Measurements from ENCODE around the gene SAMD1. TPM values are rescaled to one million over a fixed set of nuclear protein-coding genes. Genes with fewer than 3 reads are reported as not detected.
A peak's percentile ranks its signal among the peaks of the same experiment; 100 is the strongest.

SAMD1 gene
- total RNA-seq: 44.9 TPM
- polyA plus RNA-seq: 43.6 TPM
- long read RNA-seq, donor 1, partial matches to known transcripts: 0 of 1 reads
- long read RNA-seq, donor 1, other reads (novel, unspliced or antisense): 0 of 1 reads
- long read RNA-seq, donor 2, transcript SAMD1-202 (5 exons, 2,164 nt): major isoform, 85 of 99 reads
- long read RNA-seq, donor 2, partial matches to known transcripts: 5 of 99 reads
- long read RNA-seq, donor 2, other reads (novel, unspliced or antisense): 9 of 99 reads
- long read RNA-seq, donor 3, transcript SAMD1-202 (5 exons, 2,164 nt): major isoform, 18 of 25 reads
- long read RNA-seq, donor 3, partial matches to known transcripts: 7 of 25 reads
- long read RNA-seq, donor 3, other reads (novel, unspliced or antisense): 0 of 25 reads
- long read RNA-seq, donor 4, transcript SAMD1-202 (5 exons, 2,164 nt): major isoform, 18 of 18 reads
- long read RNA-seq, donor 4, partial matches to known transcripts: 0 of 18 reads
- long read RNA-seq, donor 4, other reads (novel, unspliced or antisense): 0 of 18 reads
- long read RNA-seq, donor 5, transcript SAMD1-202 (5 exons, 2,164 nt): major isoform, 20 of 27 reads
- long read RNA-seq, donor 5, partial matches to known transcripts: 7 of 27 reads
- long read RNA-seq, donor 5, other reads (novel, unspliced or antisense): 0 of 27 reads
- long read RNA-seq, donor 6, transcript SAMD1-202 (5 exons, 2,164 nt): major isoform, 36 of 45 reads
- long read RNA-seq, donor 6, partial matches to known transcripts: 0 of 45 reads
- long read RNA-seq, donor 6, other reads (novel, unspliced or antisense): 9 of 45 reads
- long read RNA-seq, donor 7, transcript SAMD1-202 (5 exons, 2,164 nt): major isoform, 8 of 9 reads
- long read RNA-seq, donor 7, partial matches to known transcripts: 0 of 9 reads
- long read RNA-seq, donor 7, other reads (novel, unspliced or antisense): 0 of 9 reads
- long read RNA-seq, donor 8, transcript SAMD1-202 (5 exons, 2,164 nt): major isoform, 7 of 8 reads
- long read RNA-seq, donor 8, partial matches to known transcripts: 0 of 8 reads
- long read RNA-seq, donor 8, other reads (novel, unspliced or antisense): 0 of 8 reads
- long read RNA-seq, donor 9, transcript SAMD1-202 (5 exons, 2,164 nt): major isoform, 15 of 15 reads
- long read RNA-seq, donor 9, partial matches to known transcripts: 0 of 15 reads
- long read RNA-seq, donor 9, other reads (novel, unspliced or antisense): 0 of 15 reads
- long read RNA-seq, donor 10, transcript SAMD1-202 (5 exons, 2,164 nt): major isoform, 10 of 18 reads
- long read RNA-seq, donor 10, partial matches to known transcripts: 8 of 18 reads
- long read RNA-seq, donor 10, other reads (novel, unspliced or antisense): 0 of 18 reads

GRCh38 chr19:14090509-14091080 is at the start of gene SAMD1:
Gene SAMD1, minus strand, starts transcription at chr19:14090751.
- Histone ChIP-seq H3K36me3 (ENCODE audit: control insufficient read depth in 2 of 2, insufficient read depth in 2 of 2, low read length in 1 of 2) (peaks cover 19 to 33% of the 10 kb centered on the region in 2 donors), H3K27ac (ENCODE audit: low read depth in 1 of 2, low read length in 1 of 2) (peak within 1 kb of the TSS; percentile 95 to 96), H3K4me1 (ENCODE audit: control insufficient read depth in 2 of 2, insufficient read depth in 2 of 2, low read length in 2 of 2) (peaks cover 7 to 26% of the 10 kb centered on the region in 2 donors), H3K9me3 (ENCODE audit: control insufficient read depth in 2 of 2, insufficient read depth in 1 of 2, low read length in 1 of 2) (peaks cover 2 to 13% of the 10 kb centered on the region in 2 donors), H3K4me3 (ENCODE audit: low read length in 2 of 2) (peak within 1 kb of the TSS; percentile 72 to 89), H3K27me3 (ENCODE audit: control insufficient read depth in 2 of 2, insufficient read depth in 1 of 2, low read length in 1 of 2) (no peaks in the 10 kb centered on the region)
- peak in 7 of 9 donors; percentile 60 to 94 (median 86) for DNase-seq (ENCODE audit: low read depth in 6 of 9, low spot score in 9 of 9)
- under 1% methylated on average over 58 of the region's 65 CpGs for WGBS

- 93% methylated on average over 9 of the region's 9 CpGs for WGBS
- no peak for DNase-seq (ENCODE audit: low read depth in 6 of 9, low spot score in 9 of 9)
- no peak overlapping the region for H3K4me3 ChIP-seq (ENCODE audit: low read length in 2 of 2)
- no peaks in the 10 kb centered on the region for H3K27me3 ChIP-seq (ENCODE audit: control insufficient read depth in 2 of 2, insufficient read depth in 1 of 2, low read length in 1 of 2)
- H3K36me3 ChIP-seq (ENCODE audit: control insufficient read depth in 2 of 2, insufficient read depth in 2 of 2, low read length in 1 of 2): peaks cover 0 to 4% of the 10 kb centered on the region in 2 donors
- peaks cover 0 to 4% of the 10 kb centered on the region in 2 donors for H3K9me3 ChIP-seq (ENCODE audit: control insufficient read depth in 2 of 2, insufficient read depth in 1 of 2, low read length in 1 of 2)
- H3K4me1 ChIP-seq (ENCODE audit: control insufficient read depth in 2 of 2, insufficient read depth in 2 of 2, low read length in 2 of 2): peaks cover 14 to 42% of the 10 kb centered on the region in 2 donors
- H3K27ac ChIP-seq (ENCODE audit: low read depth in 1 of 2, low read length in 1 of 2): no peak overlapping the region
These were observed 49.4 kb upstream of the SAMD1 start for GRCh38 chr19:14139944-14140343.

GRCh38 chr19:14138576-14139265 is 48.2 kb upstream of the SAMD1 start:
- Histone ChIP-seq H3K27ac (ENCODE audit: low read depth in 1 of 2, low read length in 1 of 2) (peak overlapping the region in 1 of 2 donors; percentile 8), H3K36me3 (ENCODE audit: control insufficient read depth in 2 of 2, insufficient read depth in 2 of 2, low read length in 1 of 2) (peaks cover 0 to 6% of the 10 kb centered on the region in 2 donors), H3K27me3 (ENCODE audit: control insufficient read depth in 2 of 2, insufficient read depth in 1 of 2, low read length in 1 of 2) (no peaks in the 10 kb centered on the region), H3K4me1 (ENCODE audit: control insufficient read depth in 2 of 2, insufficient read depth in 2 of 2, low read length in 2 of 2) (peaks cover 17 to 51% of the 10 kb centered on the region in 2 donors), H3K4me3 (ENCODE audit: low read length in 2 of 2) (no peak overlapping the region), H3K9me3 (ENCODE audit: control insufficient read depth in 2 of 2, insufficient read depth in 1 of 2, low read length in 1 of 2) (peaks cover 0 to 4% of the 10 kb centered on the region in 2 donors)
- 93% methylated on average over 9 of the region's 9 CpGs for WGBS
- DNase-seq (ENCODE audit: low read depth in 6 of 9, low spot score in 9 of 9): no peak

GRCh38 chr19:14136509-14137281 is 46.1 kb upstream of the SAMD1 start, which contains the start of gene ASF1B:
Gene ASF1B, minus strand, starts transcription at chr19:14136589. Its CDS starts 133 bp downstream, at chr19:14136456.
- under 1% methylated on average over 78 of the region's 78 CpGs for WGBS
- H3K4me1 ChIP-seq (ENCODE audit: control insufficient read depth in 2 of 2, insufficient read depth in 2 of 2, low read length in 2 of 2): peaks cover 15 to 44% of the 10 kb centered on the region in 2 donors
- H3K4me3 ChIP-seq (ENCODE audit: low read length in 2 of 2): peak within 1 kb of the TSS; percentile 70 to 93
- peaks cover 10 to 18% of the 10 kb centered on the region in 2 donors for H3K36me3 ChIP-seq (ENCODE audit: control insufficient read depth in 2 of 2, insufficient read depth in 2 of 2, low read length in 1 of 2)
- H3K27ac ChIP-seq (ENCODE audit: low read depth in 1 of 2, low read length in 1 of 2): peak within 1 kb of the TSS; percentile 97 to 98
- peak; percentile 95 to 100 (median 99) for DNase-seq (ENCODE audit: low read depth in 6 of 9, low spot score in 9 of 9)
- peaks cover 0 to 4% of the 10 kb centered on the region in 2 donors for H3K9me3 ChIP-seq (ENCODE audit: control insufficient read depth in 2 of 2, insufficient read depth in 1 of 2, low read length in 1 of 2)
- H3K27me3 ChIP-seq (ENCODE audit: control insufficient read depth in 2 of 2, insufficient read depth in 1 of 2, low read length in 1 of 2): no peaks in the 10 kb centered on the region

- Histone ChIP-seq H3K9me3 (ENCODE audit: control insufficient read depth in 2 of 2, insufficient read depth in 1 of 2, low read length in 1 of 2) (peaks cover 0 to 4% of the 10 kb centered on the region in 2 donors), H3K27me3 (ENCODE audit: control insufficient read depth in 2 of 2, insufficient read depth in 1 of 2, low read length in 1 of 2) (no peaks in the 10 kb centered on the region), H3K4me1 (ENCODE audit: control insufficient read depth in 2 of 2, insufficient read depth in 2 of 2, low read length in 2 of 2) (peaks cover 15 to 38% of the 10 kb centered on the region in 2 donors), H3K27ac (ENCODE audit: low read depth in 1 of 2, low read length in 1 of 2) (peak overlapping the region; percentile 73 to 74), H3K36me3 (ENCODE audit: control insufficient read depth in 2 of 2, insufficient read depth in 2 of 2, low read length in 1 of 2) (peaks cover 10 to 21% of the 10 kb centered on the region in 2 donors), H3K4me3 (ENCODE audit: low read length in 2 of 2) (peak overlapping the region; percentile 60 to 72)
- under 1% methylated on average over 38 of the region's 38 CpGs for WGBS
- peak in 1 of 9 donors; percentile 39 for DNase-seq (ENCODE audit: low read depth in 6 of 9, low spot score in 9 of 9)
These were observed 45.5 kb upstream of the SAMD1 start for GRCh38 chr19:14135985-14136508.

GRCh38 chr19:14135355-14135754 is 44.8 kb upstream of the SAMD1 start:
- H3K27ac ChIP-seq (ENCODE audit: low read depth in 1 of 2, low read length in 1 of 2): no peak overlapping the region
- peak overlapping the region; percentile 60 to 72 for H3K4me3 ChIP-seq (ENCODE audit: low read length in 2 of 2)
- peaks cover 0 to 4% of the 10 kb centered on the region in 2 donors for H3K9me3 ChIP-seq (ENCODE audit: control insufficient read depth in 2 of 2, insufficient read depth in 1 of 2, low read length in 1 of 2)
- H3K4me1 ChIP-seq (ENCODE audit: control insufficient read depth in 2 of 2, insufficient read depth in 2 of 2, low read length in 2 of 2): peaks cover 15 to 36% of the 10 kb centered on the region in 2 donors
- H3K36me3 ChIP-seq (ENCODE audit: control insufficient read depth in 2 of 2, insufficient read depth in 2 of 2, low read length in 1 of 2): peaks cover 10 to 21% of the 10 kb centered on the region in 2 donors
- WGBS: 59% methylated on average over 6 of the region's 6 CpGs
- DNase-seq (ENCODE audit: low read depth in 6 of 9, low spot score in 9 of 9): no peak
- no peaks in the 10 kb centered on the region for H3K27me3 ChIP-seq (ENCODE audit: control insufficient read depth in 2 of 2, insufficient read depth in 1 of 2, low read length in 1 of 2)

GRCh38 chr19:14127929-14128509 is 37.5 kb upstream of the SAMD1 start:
- no peaks in the 10 kb centered on the region for H3K27me3 ChIP-seq (ENCODE audit: control insufficient read depth in 2 of 2, insufficient read depth in 1 of 2, low read length in 1 of 2)
- WGBS: 87% methylated on average over 4 of the region's 4 CpGs
- no peaks in the 10 kb centered on the region for H3K4me1 ChIP-seq (ENCODE audit: control insufficient read depth in 2 of 2, insufficient read depth in 2 of 2, low read length in 2 of 2)
- no peak overlapping the region for H3K4me3 ChIP-seq (ENCODE audit: low read length in 2 of 2)
- no peaks in the 10 kb centered on the region for H3K9me3 ChIP-seq (ENCODE audit: control insufficient read depth in 2 of 2, insufficient read depth in 1 of 2, low read length in 1 of 2)
- DNase-seq (ENCODE audit: low read depth in 6 of 9, low spot score in 9 of 9): no peak
- peaks cover 47 to 54% of the 10 kb centered on the region in 2 donors for H3K36me3 ChIP-seq (ENCODE audit: control insufficient read depth in 2 of 2, insufficient read depth in 2 of 2, low read length in 1 of 2)
- no peak overlapping the region for H3K27ac ChIP-seq (ENCODE audit: low read depth in 1 of 2, low read length in 1 of 2)

All from thymus (tissue), 14 donors.